T-cell (primary cell): ENCODE data around the gene MYO16. TPM values are rescaled to one million over a fixed set of nuclear protein-coding genes. Genes with fewer than 3 reads are reported as not detected.

Experiments used
- ATAC-seq, 4 experiments: fragments of 200-7000 bp in 3 of 4; fragments of 150-1000 bp in 1 of 4; cut with Tn5 transposase; replicated peaks in 1 of 4; 1 replicate in 3 of 4; 2 replicates in 1 of 4; pipeline ENCODE4 v1.10.0; 2021; ENCODE audit warnings: moderate library complexity in 3 of 4, mild to moderate bottlenecking in 2 of 4, moderate number of reproducible peaks in 1 of 4
- CTCF ChIA-PET, 2 donors: fragments of 300-600 bp; sonication (Branson Sonifier 250); formaldehyde crosslinking; loops; one replicate each; lab custom pipeline; 2022; ENCODE audit warnings: antibody characterized with exemption in 2 of 2; lab: Charles Lee
- POLR2A ChIA-PET, 2 donors: fragments of 300-600 bp; sonication (Branson Sonifier 250); formaldehyde crosslinking; loops; one replicate each; lab custom pipeline; 2022; ENCODE audit warnings: antibody characterized with exemption in 2 of 2; lab: Charles Lee
- DNase-seq, 35 experiments: peaks; one replicate each; pipeline versions ENCODE4 v3.0.0 to v3.0.0-alpha.2; 2013 to 2023
- H3K27ac ChIP-seq: one replicate; pipeline ENCODE4 v1.5.1; 2013; ENCODE audit warnings: low read length
- H3K27me3 ChIP-seq, 2 experiments: replicated peaks in 1 of 2; 1 replicate in 1 of 2; 2 replicates in 1 of 2; pipeline versions ENCODE4 v1.6.1 to v1.7.0; 2013; ENCODE audit warnings: low read length in 1 of 2, mixed read lengths in 1 of 2; ENCODE audit not compliant: control insufficient read depth in 2 of 2, insufficient read depth in 2 of 2; ENCODE audit errors: extremely low read depth in 1 of 2
- H3K36me3 ChIP-seq, 2 donors: 1 replicate in 1 of 2; 2 replicates in 1 of 2; pipeline versions ENCODE4 v1.6.1 to v1.7.0; 2013; ENCODE audit warnings: low read length in 1 of 2; ENCODE audit not compliant: control insufficient read depth in 2 of 2, insufficient read depth in 1 of 2; ENCODE audit errors: extremely low read depth in 1 of 2
- H3K4me1 ChIP-seq, 2 experiments: 1 replicate in 1 of 2; 2 replicates in 1 of 2; pipeline versions ENCODE4 v1.6.1 to v1.7.0; 2013; ENCODE audit warnings: low read length in 2 of 2, mixed read lengths in 1 of 2; ENCODE audit not compliant: insufficient read depth in 2 of 2, control insufficient read depth in 1 of 2; ENCODE audit errors: extremely low read depth in 1 of 2
- H3K4me3 ChIP-seq, 2 donors: 1 replicate in 1 of 2; 2 replicates in 1 of 2; pipeline versions ENCODE4 v1.5.1 to v1.7.0; 2013; ENCODE audit warnings: mild to moderate bottlenecking in 2 of 2, low read length in 1 of 2, moderate library complexity in 1 of 2; ENCODE audit not compliant: control insufficient read depth in 1 of 2; ENCODE audit errors: extremely low read depth in 1 of 2
- H3K9me3 ChIP-seq: 2 replicates; pipeline ENCODE4 v1.7.0; 2013
- H3K27ac Mint-ChIP-seq, 2 donors: one replicate each; pipeline ENCODE4 v1.8.0; 2020 to 2021; ENCODE audit warnings: mild to moderate bottlenecking in 2 of 2, mixed read lengths in 2 of 2
- H3K27me3 Mint-ChIP-seq, 2 donors: one replicate each; pipeline ENCODE4 v1.8.0; 2021 to 2022; ENCODE audit warnings: mixed read lengths in 2 of 2
- H3K36me3 Mint-ChIP-seq: one replicate; pipeline ENCODE4 v1.8.0; 2021; ENCODE audit warnings: mixed read lengths
- H3K4me1 Mint-ChIP-seq, 3 donors: one replicate each; pipeline ENCODE4 v1.8.0; 2020 to 2022; ENCODE audit warnings: mixed read lengths in 3 of 3, mild to moderate bottlenecking in 1 of 3
- H3K4me3 Mint-ChIP-seq, 3 donors: one replicate each; pipeline ENCODE4 v1.8.0; 2020 to 2022; ENCODE audit warnings: mild to moderate bottlenecking in 3 of 3, mixed read lengths in 3 of 3, moderate library complexity in 3 of 3
- H3K9me3 Mint-ChIP-seq, 3 donors: one replicate each; pipeline ENCODE4 v1.8.0; 2020 to 2022; ENCODE audit warnings: mixed read lengths in 3 of 3
- WGBS: methylation state at CpG from one replicate; pipeline ENCODE4 v1.1.5; 2013; ENCODE audit warnings: missing lambda C conversion rate; ENCODE audit not compliant: insufficient coverage; 5-methylcytosine and 5-hydroxymethylcytosine counted together
- total RNA-seq, 35 experiments: library from RNA in 6 of 35; stranded (reverse) in 6 of 35; fragments of 120-200 nt in 1 of 35; gene quantifications; one replicate each; pipeline versions ENCODE4 v1.2.1 to v1.2.4 and lab custom pipeline; 2013 to 2026

The MYO16 gene
- total RNA-seq, 5 donors from 2014 or later (not counting 1 experiment from before 2014, with no cell fraction given) = 0.20 to 2.0 (median 1.1) TPM

GRCh38 chr13:108624979-108625378, 4.4 kb upstream of the MYO16 start:
- no peaks in the 10 kb centered on the region for H3K27me3 ChIP-seq
- Mint-ChIP-seq H3K4me1 (no peaks in the 10 kb centered on the region), H3K9me3 (peaks cover 0 to 8% (median 6%) of the 10 kb centered on the region in 3 donors), H3K27me3 (peaks cover 0 to 17% of the 10 kb centered on the region in 2 donors), H3K27ac (no peak overlapping the region), H3K36me3 (no peaks in the 10 kb centered on the region), H3K4me3 (no peak overlapping the region)
- no peaks in the 10 kb centered on the region for H3K4me1 ChIP-seq
- no peak for ATAC-seq
- no peak overlapping the region for H3K27ac ChIP-seq
- H3K4me3 ChIP-seq = no peak overlapping the region
- H3K36me3 ChIP-seq = no peaks in the 10 kb centered on the region
- CTCF ChIA-PET = no interaction called here
- H3K9me3 ChIP-seq = no peaks in the 10 kb centered on the region
- POLR2A ChIA-PET = no interaction called here
- WGBS = no CpG with 5 or more reads among the region's 4 CpGs
- DNase-seq = no peak

- H3K27me3 ChIP-seq = no peaks in the 10 kb centered on the region
- ATAC-seq (no peak), DNase-seq (no peak)
- no peaks in the 10 kb centered on the region for H3K4me1 ChIP-seq
- no peaks in the 10 kb centered on the region for H3K36me3 ChIP-seq
- whole genome bisulfite sequencing = 100% methylated on average over 1 of the region's 1 CpG
- Mint-ChIP-seq H3K4me1 (no peaks in the 10 kb centered on the region), H3K4me3 (no peak overlapping the region), H3K27me3 (peaks cover 0 to 15% of the 10 kb centered on the region in 2 donors), H3K9me3 (peaks cover 0 to 5% (median 4%) of the 10 kb centered on the region in 3 donors), H3K36me3 (no peaks in the 10 kb centered on the region), H3K27ac (no peak overlapping the region)
- H3K4me3 ChIP-seq = no peak overlapping the region
- POLR2A ChIA-PET = interaction anchor here in 1 of 2 donors (0.6 kb wide), 1 partner anchor 784 kb away, joined by 3 read pairs; no protein-coding TSS in a partner anchor
- CTCF ChIA-PET = no interaction called here
- no peak overlapping the region for H3K27ac ChIP-seq
- no peaks in the 10 kb centered on the region for H3K9me3 ChIP-seq
These were observed 577 bp downstream of the MYO16 start for GRCh38 chr13:108629988-108630387.

- H3K4me3 ChIP-seq = no peak overlapping the region
- DNase-seq (no peak), ATAC-seq (no peak)
- H3K36me3 Mint-ChIP-seq = no peaks in the 10 kb centered on the region
- ChIA-PET POLR2A (no interaction called here), CTCF (no interaction called here)
- H3K4me1 ChIP-seq = no peaks in the 10 kb centered on the region
- no peaks in the 10 kb centered on the region for H3K9me3 ChIP-seq
- H3K4me3 Mint-ChIP-seq = no peak overlapping the region
- H3K4me1 Mint-ChIP-seq = no peaks in the 10 kb centered on the region
- H3K27ac ChIP-seq = no peak overlapping the region
- H3K9me3 Mint-ChIP-seq = no peaks in the 10 kb centered on the region
- H3K36me3 ChIP-seq = no peaks in the 10 kb centered on the region
- H3K27me3 ChIP-seq = no peaks in the 10 kb centered on the region
- peaks cover 0 to 15% of the 10 kb centered on the region in 2 donors for H3K27me3 Mint-ChIP-seq
- 100% methylated on average over 1 of the region's 5 CpGs for WGBS
- no peak overlapping the region for H3K27ac Mint-ChIP-seq
These were observed 3.3 kb downstream of the MYO16 start for GRCh38 chr13:108632649-108633167.

- no peaks in the 10 kb centered on the region for H3K4me1 Mint-ChIP-seq
- ChIA-PET CTCF (no interaction called here), POLR2A (no interaction called here)
- DNase-seq (no peak), ATAC-seq (no peak)
- no peak overlapping the region for H3K4me3 Mint-ChIP-seq
- no peaks in the 10 kb centered on the region for H3K27me3 Mint-ChIP-seq
- H3K27me3 ChIP-seq = no peaks in the 10 kb centered on the region
- no peaks in the 10 kb centered on the region for H3K36me3 ChIP-seq
- H3K4me3 ChIP-seq = no peak overlapping the region
- H3K4me1 ChIP-seq = no peaks in the 10 kb centered on the region
- H3K9me3 Mint-ChIP-seq = peaks cover 0 to 3% (median 0%) of the 10 kb centered on the region in 3 donors
- WGBS = 89% methylated on average over 4 of the region's 4 CpGs
- no peaks in the 10 kb centered on the region for H3K9me3 ChIP-seq
- no peak overlapping the region for H3K27ac Mint-ChIP-seq
- no peaks in the 10 kb centered on the region for H3K36me3 Mint-ChIP-seq
- no peak overlapping the region for H3K27ac ChIP-seq
These were observed 9.5 kb downstream of the MYO16 start for GRCh38 chr13:108638901-108639300.

GRCh38 chr13:108643646-108644353, 14.4 kb downstream of the MYO16 start:
- whole genome bisulfite sequencing = 46% methylated on average over 2 of the region's 4 CpGs
- no peak overlapping the region for H3K27ac ChIP-seq
- H3K9me3 ChIP-seq = no peaks in the 10 kb centered on the region
- no peak overlapping the region for H3K4me3 Mint-ChIP-seq
- no peaks in the 10 kb centered on the region for H3K36me3 ChIP-seq
- H3K4me1 ChIP-seq = no peaks in the 10 kb centered on the region
- ChIA-PET CTCF (no interaction called here), POLR2A (no interaction called here)
- H3K4me3 ChIP-seq = no peak overlapping the region
- peaks cover 6 to 20% (median 12%) of the 10 kb centered on the region in 3 donors for H3K9me3 Mint-ChIP-seq
- no peaks in the 10 kb centered on the region for H3K36me3 Mint-ChIP-seq
- DNase-seq = no peak
- H3K4me1 Mint-ChIP-seq = no peaks in the 10 kb centered on the region
- no peaks in the 10 kb centered on the region for H3K27me3 Mint-ChIP-seq
- ATAC-seq = no peak
- H3K27ac Mint-ChIP-seq = no peak overlapping the region
- H3K27me3 ChIP-seq = no peaks in the 10 kb centered on the region

- H3K36me3 Mint-ChIP-seq = no peaks in the 10 kb centered on the region
- ChIA-PET POLR2A (no interaction called here), CTCF (no interaction called here)
- H3K9me3 Mint-ChIP-seq = peaks cover 6 to 20% (median 12%) of the 10 kb centered on the region in 3 donors
- Histone ChIP-seq H3K27ac (no peak overlapping the region), H3K9me3 (no peaks in the 10 kb centered on the region), H3K27me3 (no peaks in the 10 kb centered on the region), H3K4me1 (no peaks in the 10 kb centered on the region), H3K4me3 (no peak overlapping the region), H3K36me3 (no peaks in the 10 kb centered on the region)
- H3K27ac Mint-ChIP-seq = no peak overlapping the region
- H3K27me3 Mint-ChIP-seq = no peaks in the 10 kb centered on the region
- no peaks in the 10 kb centered on the region for H3K4me1 Mint-ChIP-seq
- no peak overlapping the region for H3K4me3 Mint-ChIP-seq
- DNase-seq = no peak
- no peak for ATAC-seq
- no CpG with 5 or more reads among the region's 5 CpGs for WGBS
These were observed 16.0 kb downstream of the MYO16 start for GRCh38 chr13:108645376-108645775.
